Neural cell (in vitro differentiated cells): ENCODE data around the gene MST1. TPM values are rescaled to one million over a fixed set of nuclear protein-coding genes. Genes with fewer than 3 reads are reported as not detected.

ENCODE experiments used
- H2AFZ ChIP-seq: fragments of 200-600, 300-800 bp; sonication (generic), shearing (Covaris generic); 2 replicates; pipeline ENCODE4 v1.6.0; 2014; ENCODE audit warnings: low read depth, mild to moderate bottlenecking, antibody characterized with exemption, low read length, moderate library complexity
- H3F3A ChIP-seq: fragments of 200-600 bp; shearing (Covaris generic); 2 replicates; pipeline ENCODE4 v1.6.1; 2016; ENCODE audit warnings: mild to moderate bottlenecking, moderate library complexity, mixed read lengths, antibody characterized with exemption, low read length; ENCODE audit not compliant: insufficient read depth, poor library complexity, severe bottlenecking
- H3K27ac ChIP-seq: fragments of 200-600, 300-800 bp; sonication (generic), shearing (Covaris generic); 2 replicates; pipeline ENCODE4 v1.5.1; 2014; ENCODE audit warnings: mild to moderate bottlenecking, low read length, moderate library complexity
- H3K27me3 ChIP-seq: fragments of 300-800, 200-600 bp; sonication (generic), shearing (Covaris generic); 2 replicates; pipeline ENCODE4 v1.6.0; 2014; ENCODE audit warnings: mild to moderate bottlenecking, low read depth, low read length, moderate library complexity; ENCODE audit not compliant: insufficient read depth
- H3K36me3 ChIP-seq: fragments of 300-800, 200-600 bp; sonication (generic), shearing (Covaris generic); 2 replicates; pipeline ENCODE4 v1.5.1; 2014; ENCODE audit warnings: mild to moderate bottlenecking, antibody characterized with exemption, low read length, moderate library complexity; ENCODE audit not compliant: insufficient read depth
- H3K4me2 ChIP-seq: fragments of 300-800, 200-600 bp; sonication (generic), shearing (Covaris generic); 2 replicates; pipeline ENCODE4 v1.6.0; 2014; ENCODE audit warnings: mild to moderate bottlenecking, low read length
- H3K4me3 ChIP-seq: fragments of 300-800, 200-600 bp; sonication (generic), shearing (Covaris generic); 2 replicates; pipeline ENCODE4 v1.5.1; 2014; ENCODE audit warnings: mild to moderate bottlenecking, low read length, moderate library complexity
- H3K79me2 ChIP-seq: fragments of 200-600 bp; shearing (Covaris generic); replicated peaks from 2 replicates; pipeline ENCODE4 v1.6.0; 2014; ENCODE audit warnings: mild to moderate bottlenecking, low read length, moderate library complexity; ENCODE audit not compliant: insufficient read depth
- H3K9ac ChIP-seq: fragments of 300-800, 200-600 bp; sonication (generic), shearing (Covaris generic); 2 replicates; pipeline ENCODE4 v1.6.1; 2016; ENCODE audit warnings: mild to moderate bottlenecking, low read length, mixed read lengths
- H3K9me2 ChIP-seq: fragments of 200-600 bp; shearing (Covaris generic); 2 replicates; pipeline ENCODE4 v1.6.1; 2016; ENCODE audit warnings: mild to moderate bottlenecking, low read length, mixed read lengths; ENCODE audit not compliant: insufficient read depth
- H3K9me3 ChIP-seq: fragments of 200-600, 300-800 bp; sonication (generic), shearing (Covaris generic); 2 replicates; pipeline ENCODE4 v1.6.1; 2016; ENCODE audit warnings: mild to moderate bottlenecking, mixed run types, low read length, moderate library complexity, mixed read lengths
- H4K20me1 ChIP-seq: fragments of 200-600 bp; shearing (Covaris generic); 2 replicates; pipeline ENCODE4 v1.6.1; 2016; ENCODE audit warnings: mild to moderate bottlenecking, mixed run types; ENCODE audit not compliant: insufficient read depth
- CTCF ChIP-seq: fragments of 450-650 bp; IDR thresholded peaks from 2 replicates; pipeline ENCODE4 v1.5.1; 2014; ENCODE audit warnings: antibody characterized with exemption, mild to moderate bottlenecking, moderate library complexity; ENCODE audit not compliant: poor library complexity, severe bottlenecking
- EP300 ChIP-seq: fragments of 450-650 bp; conservative IDR thresholded peaks from 2 replicates; pipeline ENCODE4 v1.6.1; 2014; ENCODE audit warnings: antibody characterized with exemption, mild to moderate bottlenecking, moderate library complexity; ENCODE audit not compliant: poor library complexity, severe bottlenecking
- EZH2 ChIP-seq: fragments of 200-600, 300-800 bp; shearing (Covaris generic), sonication (generic); IDR thresholded peaks from 2 replicates; pipeline ENCODE4 v1.6.1; 2014; ENCODE audit warnings: antibody characterized with exemption, low read length, borderline replicate concordance, mild to moderate bottlenecking; ENCODE audit not compliant: insufficient read depth, poor library complexity, severe bottlenecking
- MXI1 ChIP-seq: fragments of 450-650 bp; conservative IDR thresholded peaks from 2 replicates; pipeline ENCODE4 v1.6.1; 2014; ENCODE audit warnings: antibody characterized with exemption, mild to moderate bottlenecking; ENCODE audit not compliant: poor library complexity, severe bottlenecking
- POLR2AphosphoS5 ChIP-seq: IDR thresholded peaks from 2 replicates; pipeline ENCODE4 v1.6.1; 2012
- RAD21 ChIP-seq: fragments of 450-650 bp; conservative IDR thresholded peaks from 2 replicates; pipeline ENCODE4 v1.6.1; 2014; ENCODE audit warnings: antibody characterized with exemption, mild to moderate bottlenecking, moderate library complexity
- REST ChIP-seq: IDR thresholded peaks from 2 replicates; pipeline ENCODE4 v1.6.1; 2012; ENCODE audit warnings: borderline replicate concordance
- SMC3 ChIP-seq: fragments of 450-650 bp; conservative IDR thresholded peaks from 2 replicates; pipeline ENCODE4 v1.6.1; 2014; ENCODE audit warnings: antibody characterized with exemption, mild to moderate bottlenecking, moderate library complexity; ENCODE audit not compliant: poor library complexity
- TAF1 ChIP-seq: IDR thresholded peaks from 2 replicates; pipeline ENCODE4 v1.6.1; 2012; ENCODE audit warnings: low read depth
- polyA plus RNA-seq: library from polyadenylated mRNA; depleted of rRNA; stranded (reverse); fragments of >200 nt; gene quantifications from 2 replicates; pipeline ENCODE4 v1.2.3, GENCODE V29; 2014

MST1 gene
- polyA plus RNA-seq, 1 donor from 2014 or later: 64.0 TPM

GRCh38 chr3:49646236-49646635 lies 43.0 kb downstream of the MST1 start:
- Histone ChIP-seq H4K20me1 (no peaks in the 10 kb centered on the region), H3K79me2 (no peaks in the 10 kb centered on the region), H3K27ac (no peak overlapping the region), H3K9me2 (no peaks in the 10 kb centered on the region), H3K4me3 (no peak overlapping the region), H3F3A (no peaks in the 10 kb centered on the region), H2AFZ (no peak overlapping the region), H3K4me2 (no peak overlapping the region), H3K9ac (no peak overlapping the region), H3K36me3 (no peaks in the 10 kb centered on the region), H3K9me3 (no peaks in the 10 kb centered on the region), H3K27me3 (no peaks in the 10 kb centered on the region)
- TF ChIP-seq EP300 (no peak), RAD21 (no peak)

- Histone ChIP-seq H3K79me2 (no peaks in the 10 kb centered on the region), H3K27ac (no peak overlapping the region), H3K4me3 (no peak overlapping the region), H3K9me3 (no peaks in the 10 kb centered on the region), H3K9me2 (no peaks in the 10 kb centered on the region), H3K4me2 (no peak overlapping the region), H3K9ac (no peak overlapping the region), H2AFZ (no peak overlapping the region), H3F3A (no peaks in the 10 kb centered on the region), H3K27me3 (no peaks in the 10 kb centered on the region), H3K36me3 (no peaks in the 10 kb centered on the region), H4K20me1 (no peaks in the 10 kb centered on the region)
- no peak for TF ChIP-seq POLR2AphosphoS5
- no peak for TF ChIP-seq REST
- no peak for TF ChIP-seq TAF1
- no peak for TF ChIP-seq EZH2
- no peak for TF ChIP-seq MXI1
- no peak for TF ChIP-seq EP300
- TF ChIP-seq SMC3: no peak
- TF ChIP-seq CTCF: no peak
- TF ChIP-seq RAD21: no peak
Measured at GRCh38 chr3:49644684-49645083, 44.6 kb downstream of the MST1 start.

- Histone ChIP-seq H4K20me1 (peaks cover 3% of the 10 kb centered on the region), H3K27me3 (no peaks in the 10 kb centered on the region), H3K9me3 (no peaks in the 10 kb centered on the region), H3K9me2 (no peaks in the 10 kb centered on the region), H3K36me3 (no peaks in the 10 kb centered on the region), H3K79me2 (no peaks in the 10 kb centered on the region), H3K27ac (no peak overlapping the region), H3K4me2 (no peak overlapping the region), H3K4me3 (no peak overlapping the region), H3K9ac (no peak overlapping the region), H2AFZ (no peak overlapping the region), H3F3A (no peaks in the 10 kb centered on the region)
- no peak for TF ChIP-seq POLR2AphosphoS5
- no peak for TF ChIP-seq EZH2
- no peak for TF ChIP-seq EP300
- TF ChIP-seq MXI1: no peak
- TF ChIP-seq TAF1: no peak
- no peak for TF ChIP-seq REST
- TF ChIP-seq SMC3: no peak
- TF ChIP-seq CTCF: no peak
- no peak for TF ChIP-seq RAD21
Measured at GRCh38 chr3:49642708-49643145, 46.5 kb downstream of the MST1 start.
